Brain pericyte (primary cell): ENCODE measurements around the gene FOXP4.

Experiments
- DNase-seq: peaks from one replicate; pipeline ENCODE4 v3.0.0-alpha.2; 2012; ENCODE audit warnings: low read depth, low spot score

Gene FOXP4

DNA sequence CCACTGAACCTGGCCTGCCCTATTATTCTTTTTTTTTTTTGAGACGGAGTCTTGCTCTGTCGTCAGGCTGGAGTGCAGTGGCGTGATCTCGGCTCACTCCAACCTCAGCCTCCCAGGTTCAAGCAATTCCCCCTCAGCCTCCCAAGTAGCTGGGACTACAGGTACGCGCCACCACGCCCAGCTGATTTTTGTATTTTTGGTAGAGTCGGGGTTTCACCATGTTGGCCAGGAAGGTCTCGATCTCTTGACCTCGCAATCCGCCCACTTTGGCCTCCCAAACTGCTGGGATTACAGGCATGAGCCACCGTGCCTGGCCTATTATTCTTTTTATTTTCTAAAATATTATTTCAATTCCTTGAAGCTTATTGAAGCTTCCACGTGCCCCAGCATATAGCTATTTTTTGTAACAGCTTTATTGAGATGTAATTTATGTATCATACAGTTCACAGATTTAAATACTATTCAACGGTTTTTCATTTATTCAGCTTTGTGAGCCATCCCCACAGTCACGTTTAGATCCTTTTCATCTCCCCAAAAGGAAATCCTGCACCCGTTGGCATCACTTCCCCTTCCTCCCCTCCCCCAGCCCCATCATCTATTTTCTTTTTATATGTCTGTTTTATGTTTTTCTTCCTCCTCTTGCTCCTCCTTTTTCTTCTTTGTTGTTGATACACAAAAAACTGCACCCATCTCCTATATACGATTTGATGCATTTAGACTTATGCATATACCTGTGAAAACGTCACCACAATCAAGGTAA, 78.6 kb downstream of the FOXP4 start:
- no peak for DNase-seq

DNA sequence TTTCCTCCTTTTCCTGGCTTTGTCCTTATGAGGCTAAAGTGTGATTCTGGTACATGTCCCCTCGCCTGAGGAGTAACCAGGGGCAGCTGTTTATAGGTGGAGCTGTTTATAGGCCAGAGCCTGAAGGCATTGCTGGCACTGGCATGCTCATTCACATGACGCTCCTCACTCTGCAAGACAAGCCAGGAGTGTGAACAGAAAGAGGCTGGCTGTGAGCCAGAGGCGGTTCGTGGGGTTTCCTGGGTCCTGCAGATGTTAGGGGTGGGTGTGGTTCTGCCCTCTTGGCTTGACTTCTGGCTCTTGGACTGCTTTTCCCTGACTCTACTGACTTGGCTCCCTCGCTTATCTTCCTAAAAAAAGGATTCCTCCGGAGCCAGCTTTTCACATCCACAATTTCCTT, 79.3 kb downstream of the FOXP4 start:
- DNase-seq: no peak

DNA sequence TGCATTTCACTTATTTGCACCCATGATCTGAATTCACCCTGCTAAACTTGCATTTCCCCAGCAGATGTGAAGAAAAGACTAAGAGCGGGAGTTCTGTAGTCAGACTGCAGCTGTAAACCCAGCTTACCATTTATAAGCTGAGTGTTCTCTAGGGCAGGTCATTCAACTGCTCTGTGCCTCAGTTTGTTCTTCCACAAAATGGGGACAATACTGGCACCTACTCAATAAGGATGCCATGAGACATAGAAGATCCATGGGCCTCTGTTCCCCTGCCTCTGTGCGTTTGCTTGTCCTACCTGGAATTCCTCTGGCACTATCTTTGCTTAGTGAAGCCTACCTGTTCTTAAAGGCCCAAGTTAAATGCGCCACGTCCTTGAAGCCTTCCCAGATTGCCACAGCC, 79.8 kb downstream of the FOXP4 start:
- no peak for DNase-seq

DNA sequence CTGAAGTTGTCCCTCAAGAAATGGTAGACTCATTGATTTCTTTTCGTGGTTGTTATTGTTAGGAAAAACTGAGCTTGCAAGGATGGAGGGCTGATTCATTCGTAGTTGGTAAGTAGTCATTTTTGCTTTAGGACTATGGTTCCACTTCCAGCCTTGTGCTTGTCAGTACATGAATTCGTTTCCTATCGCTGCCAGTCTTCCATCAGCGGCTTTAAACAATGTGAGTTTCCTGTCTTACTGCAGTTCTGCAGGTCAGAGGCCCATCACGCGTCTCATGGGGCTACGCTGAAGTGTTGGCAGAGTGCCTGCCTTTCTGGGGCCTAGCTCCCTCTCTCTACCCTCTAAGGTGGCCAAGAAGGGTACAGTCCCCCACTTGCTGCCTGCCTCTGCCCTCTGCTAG, 80.7 kb downstream of the FOXP4 start:
- DNase-seq: no peak

GRCh38 chr6:41629128-41629527, 82.9 kb downstream of the FOXP4 start:
- DNase-seq: no peak

- DNase-seq: no peak
Observed at GRCh38 chr6:41630069-41630468, 83.9 kb downstream of the FOXP4 start.

DNA sequence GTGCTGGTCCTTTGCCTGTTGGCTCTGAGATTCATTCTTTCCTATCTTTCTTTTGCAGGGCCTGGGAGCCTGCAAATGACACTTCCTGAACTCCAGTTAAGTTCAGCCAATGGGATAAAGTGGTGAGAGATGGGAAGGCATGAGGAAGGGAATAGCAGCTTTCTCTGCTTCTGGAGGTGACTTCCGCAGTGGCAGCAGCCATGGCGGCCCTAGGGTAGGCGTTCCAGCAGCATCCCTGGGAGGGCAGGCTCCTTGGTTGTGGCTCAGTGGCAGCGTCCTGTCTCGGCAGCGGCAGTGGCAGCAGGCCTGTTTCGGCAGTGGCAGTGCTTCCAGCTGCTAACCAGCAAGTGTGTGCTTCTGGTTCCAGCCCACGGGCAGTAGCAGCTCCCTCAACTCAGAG, 84.8 kb downstream of the FOXP4 start:
- no peak for DNase-seq

- no peak for DNase-seq
Observed at GRCh38 chr6:41633056-41633634, 87.0 kb downstream of the FOXP4 start.

DNA sequence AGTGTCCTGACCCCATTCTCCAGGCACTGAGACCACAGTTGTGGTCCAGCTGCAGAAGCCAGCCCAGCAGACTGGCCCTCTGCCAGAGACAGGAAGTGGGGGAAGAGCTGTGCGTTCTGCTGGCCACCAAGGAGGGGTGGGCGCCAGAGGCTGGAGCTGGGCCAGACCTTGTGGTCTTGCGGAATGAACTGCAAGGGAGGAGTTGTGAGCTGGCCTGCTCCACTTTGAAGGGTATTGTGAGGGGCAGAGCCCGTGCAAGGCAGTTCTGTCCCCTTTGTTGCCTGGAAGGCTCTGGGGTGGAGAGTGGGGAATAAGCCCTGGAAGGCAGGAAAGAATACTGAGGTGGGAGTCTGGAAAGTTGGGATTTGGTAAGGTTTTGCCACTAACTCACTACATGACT, 88.5 kb downstream of the FOXP4 start:
- no peak for DNase-seq

GRCh38 chr6:41635365-41635764, 89.2 kb downstream of the FOXP4 start:
- no peak for DNase-seq

GRCh38 chr6:41636833-41637193, 90.6 kb downstream of the FOXP4 start:
- no peak for DNase-seq

- DNase-seq: no peak
Observed at GRCh38 chr6:41637194-41638001, 91.2 kb downstream of the FOXP4 start.

GRCh38 chr6:41638002-41638934, 92.1 kb downstream of the FOXP4 start, which contains the start of gene MDFI:
Gene MDFI, plus strand, starts transcription at chr6:41638468. Its CDS starts 282 bp downstream, at chr6:41638750.
- no peak for DNase-seq

DNA sequence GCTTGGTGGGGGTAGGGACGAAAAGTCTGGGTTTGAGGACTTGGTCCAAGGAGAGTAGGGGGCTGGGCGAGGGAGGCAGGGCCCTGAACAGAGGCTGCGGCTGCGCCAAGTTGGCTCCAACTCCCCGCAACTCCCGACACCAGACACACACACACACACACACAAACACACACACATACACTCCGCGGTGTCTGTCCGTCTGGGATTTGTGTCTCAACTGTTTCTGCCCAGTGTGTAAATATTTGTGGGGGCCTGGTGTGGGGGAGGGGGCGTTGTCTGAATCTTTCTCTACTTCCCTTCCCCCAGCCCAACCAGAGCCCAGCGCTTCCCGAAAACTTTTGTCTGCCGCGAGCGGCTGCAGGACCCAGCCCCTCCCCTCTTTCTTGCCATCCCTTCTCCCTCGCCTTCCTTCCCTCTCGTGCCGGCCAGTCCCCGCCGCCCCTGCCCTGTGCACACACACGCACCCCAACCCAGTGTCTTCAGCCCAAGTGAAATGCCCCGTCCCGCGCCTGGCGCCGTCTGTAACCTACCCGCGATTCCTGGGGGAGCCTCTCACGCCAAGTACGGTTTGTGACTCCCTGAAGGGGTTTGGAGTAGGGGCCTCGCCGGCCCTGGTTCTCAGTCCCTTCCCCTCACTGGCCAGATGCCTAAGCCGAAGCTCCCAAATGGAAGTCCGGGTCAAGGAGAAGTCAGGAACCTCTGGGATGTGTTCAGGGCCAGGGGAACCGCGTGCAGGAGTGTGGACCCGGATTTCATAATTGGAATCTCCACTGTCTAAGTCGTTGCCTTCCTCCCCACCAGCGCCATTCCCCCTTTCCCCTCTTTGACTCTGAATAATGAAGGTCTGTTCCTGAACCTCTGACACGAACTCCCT, 93.0 kb downstream of the FOXP4 start:
- no peak for DNase-seq

- peak; percentile 58 for DNase-seq
Observed at GRCh38 chr6:41639809-41640371, 93.7 kb downstream of the FOXP4 start.

DNA sequence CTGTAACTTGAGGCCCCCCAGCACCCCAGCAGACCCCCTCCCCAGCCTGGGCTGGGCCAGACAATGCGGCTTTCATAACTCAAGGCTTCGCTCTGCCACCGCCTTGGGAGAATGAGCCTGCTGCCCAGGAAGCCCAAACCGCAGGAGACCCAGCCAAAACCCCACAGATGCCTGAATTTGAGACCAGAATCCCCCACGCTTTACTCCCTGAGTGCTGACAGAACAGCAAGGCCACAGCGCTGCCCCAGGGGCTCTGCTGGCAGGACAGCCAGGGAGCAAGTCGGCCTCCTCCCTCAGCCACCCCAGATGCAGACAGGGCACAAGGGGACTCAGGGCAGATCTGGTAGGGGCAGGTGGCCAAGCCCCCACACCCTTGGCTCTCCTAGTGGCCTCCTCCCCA, 94.2 kb downstream of the FOXP4 start:
- no peak for DNase-seq

DNA sequence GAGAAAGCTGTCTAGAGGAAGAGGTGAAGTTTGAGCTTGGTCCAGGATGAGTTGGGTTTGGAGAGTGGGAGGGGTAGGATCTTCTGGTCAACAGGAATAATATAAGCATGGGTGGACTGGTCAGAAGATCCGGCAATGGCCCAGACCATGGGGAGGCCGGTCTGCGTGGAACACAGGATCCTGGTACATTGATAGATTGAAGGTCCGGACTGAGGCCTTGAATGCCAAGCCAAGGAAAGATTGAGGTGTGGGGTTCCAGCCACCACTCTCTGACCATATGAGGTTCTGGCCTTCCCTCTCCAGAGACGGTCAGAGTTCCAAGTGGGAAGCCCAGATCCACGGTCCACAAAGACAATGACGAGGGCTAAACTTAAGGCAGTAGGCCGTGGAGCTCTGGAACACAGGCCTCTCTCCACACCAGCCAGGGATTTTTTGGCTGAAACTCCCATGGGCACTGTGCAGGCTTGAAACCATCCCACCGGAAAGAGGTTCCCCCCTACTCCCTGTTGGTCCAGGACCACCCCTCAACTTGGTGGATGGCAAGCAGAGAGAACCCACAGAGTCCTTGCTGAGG, 95.3 kb downstream of the FOXP4 start:
- no peak for DNase-seq

- no peak for DNase-seq
Observed at GRCh38 chr6:41642090-41642959, 96.1 kb downstream of the FOXP4 start.
